IMR-90 (cell line): ENCODE data around the gene SLC35E3.

Experiments used
- BHLHE40 ChIP-seq: fragments of 150-350 bp; IDR thresholded peaks from 2 replicates; pipeline ENCODE4 v1.6.1; 2016; ENCODE audit warnings: mild to moderate bottlenecking, low read depth, low read length
- CEBPB ChIP-seq: IDR thresholded peaks from 2 replicates; pipeline ENCODE4 v1.6.1; 2012; ENCODE audit warnings: low read depth, low read length, improper control_type of control experiment
- CHD1 ChIP-seq: IDR thresholded peaks from 2 replicates; pipeline ENCODE4 v1.6.1; 2012; ENCODE audit warnings: low read depth, low read length, improper control_type of control experiment
- CTCF ChIP-seq: conservative IDR thresholded peaks from 2 replicates; pipeline ENCODE4 v1.5.1; 2012; ENCODE audit warnings: mild to moderate bottlenecking, low read depth, low read length, improper control_type of control experiment
- ELK1 ChIP-seq: fragments of 150-350 bp; IDR thresholded peaks from 2 replicates; pipeline ENCODE4 v1.6.1; 2016; ENCODE audit warnings: low read depth, mild to moderate bottlenecking, low read length, moderate library complexity, borderline replicate concordance
- MAZ ChIP-seq: IDR thresholded peaks from 2 replicates; pipeline ENCODE4 v1.6.1; 2012; ENCODE audit warnings: low read depth, mild to moderate bottlenecking, low read length, improper control_type of control experiment, moderate library complexity, borderline replicate concordance
- POLR2A ChIP-seq: IDR thresholded peaks from 2 replicates; pipeline ENCODE4 v1.6.1; 2012; ENCODE audit warnings: mild to moderate bottlenecking, low read depth, low read length
- RAD21 ChIP-seq: IDR thresholded peaks from 2 replicates; pipeline ENCODE4 v1.6.1; 2012; ENCODE audit warnings: low read length, improper control_type of control experiment
- USF2 ChIP-seq: fragments of 150-350 bp; IDR thresholded peaks from 2 replicates; pipeline ENCODE4 v1.6.1; 2017; ENCODE audit warnings: mild to moderate bottlenecking, antibody characterized with exemption, low read length, low read depth

GRCh38 chr12:68807576-68808387, 61.8 kb downstream of the SLC35E3 start, which contains the start of gene MDM2:
- no peak for TF ChIP-seq CHD1
- peak; percentile 82 for TF ChIP-seq POLR2A
- peak; percentile 77 for TF ChIP-seq CTCF
- peak; percentile 57; the same call in 1 of the 2 replicates for TF ChIP-seq MAZ
- 0 out of 2 replicates have a peak, but pooled peaks have one; percentile 32 for TF ChIP-seq RAD21
- no peak for TF ChIP-seq ELK1
- peak; percentile 10; the same call in 1 of the 2 replicates for TF ChIP-seq CEBPB
- no peak for TF ChIP-seq BHLHE40
- no peak for TF ChIP-seq USF2
